ENCODE data around the gene CYYR1.

CYYR1 gene

DNA sequence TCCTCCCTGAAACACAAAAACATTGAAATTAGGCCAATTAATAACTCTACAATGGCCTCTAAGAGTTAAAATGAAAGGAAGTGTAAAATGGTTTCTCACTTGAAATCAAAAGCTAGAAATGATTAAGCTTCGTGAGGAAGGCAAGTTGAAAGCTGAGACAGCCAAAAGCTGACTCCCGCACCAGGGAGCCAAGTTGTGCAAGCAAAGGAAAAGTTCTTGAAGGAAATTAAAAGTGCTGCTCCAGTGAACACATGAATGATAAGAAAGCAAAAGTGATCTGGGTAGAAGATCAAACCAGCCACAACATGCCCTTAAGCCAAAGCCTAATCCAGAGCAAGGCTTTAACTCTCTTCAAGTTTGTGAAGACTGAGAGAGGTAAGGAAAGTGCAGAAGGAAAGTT is 22.8 kb downstream of the CYYR1 start:
- DNase-seq, result no peak

GRCh38 chr21:26546446-26547097 is 26.5 kb downstream of the CYYR1 start:
- no peak for DNase-seq

DNA sequence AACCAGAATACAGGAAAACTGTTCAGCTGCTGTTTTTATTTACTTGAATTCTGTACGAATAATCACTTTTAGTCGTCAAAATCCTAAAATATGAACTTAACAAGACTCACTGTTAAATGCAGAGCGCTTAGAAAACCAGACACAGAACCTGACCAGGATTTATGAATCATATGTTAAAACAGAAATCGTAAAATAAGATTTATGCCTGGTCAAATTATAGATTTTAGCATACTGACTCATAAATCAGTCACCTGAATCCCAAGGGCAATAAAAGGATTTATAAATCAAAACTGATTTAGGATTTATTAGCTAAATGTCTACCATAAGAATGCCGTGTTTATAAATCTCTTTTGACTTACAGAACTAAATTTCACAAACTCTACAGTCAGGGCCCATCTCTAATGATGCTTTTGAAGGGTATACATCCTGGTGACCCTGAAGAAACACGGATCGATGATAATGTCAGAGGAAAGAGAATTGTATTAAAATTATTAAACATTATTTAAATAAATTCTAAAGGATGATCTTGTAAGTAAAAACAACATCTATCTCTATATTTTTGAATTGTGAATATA is 28.8 kb downstream of the CYYR1 start:
- no peak for DNase-seq

DNA sequence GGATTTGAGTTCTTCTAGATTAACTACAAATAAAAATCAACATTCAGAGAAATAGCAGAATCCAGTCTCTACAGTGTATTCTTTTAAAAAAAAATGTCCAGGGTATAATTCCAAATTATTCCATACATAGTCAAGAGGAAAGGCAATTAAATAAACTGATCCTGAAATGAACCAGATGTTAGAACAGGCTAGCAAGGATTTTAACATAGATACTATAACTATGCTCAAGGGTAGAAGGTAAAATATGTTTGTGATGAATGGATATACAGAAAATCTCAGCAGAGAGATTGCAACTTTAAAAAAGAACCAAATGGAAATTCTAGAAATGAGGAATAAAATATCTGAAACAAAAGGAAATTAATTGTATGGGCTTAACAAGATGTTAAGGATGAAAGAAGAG is 32.4 kb downstream of the CYYR1 start:
- DNase-seq, result no peak

GRCh38 chr21:26539566-26539965 is 33.5 kb downstream of the CYYR1 start:
- DNase-seq, result no peak

DNA sequence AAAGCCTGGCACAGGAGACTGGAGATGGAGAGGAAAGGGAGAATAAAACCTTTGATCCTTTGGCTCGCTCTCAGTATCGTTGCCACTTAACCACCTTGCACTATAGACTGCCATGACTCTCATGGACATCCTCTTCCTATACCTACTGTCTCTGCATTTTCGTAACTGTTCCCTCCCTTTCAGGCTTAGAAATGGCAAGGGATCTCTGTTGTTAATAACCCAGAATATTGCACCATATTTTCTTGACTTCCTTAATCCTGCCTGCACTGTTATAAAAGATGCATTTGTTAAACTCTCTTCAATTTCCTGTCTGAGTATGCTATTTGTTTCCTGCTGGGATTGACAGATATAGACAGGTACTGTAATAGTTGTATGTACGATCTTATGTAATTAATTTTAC is 38.6 kb downstream of the CYYR1 start:
- DNase-seq, result no peak

DNA sequence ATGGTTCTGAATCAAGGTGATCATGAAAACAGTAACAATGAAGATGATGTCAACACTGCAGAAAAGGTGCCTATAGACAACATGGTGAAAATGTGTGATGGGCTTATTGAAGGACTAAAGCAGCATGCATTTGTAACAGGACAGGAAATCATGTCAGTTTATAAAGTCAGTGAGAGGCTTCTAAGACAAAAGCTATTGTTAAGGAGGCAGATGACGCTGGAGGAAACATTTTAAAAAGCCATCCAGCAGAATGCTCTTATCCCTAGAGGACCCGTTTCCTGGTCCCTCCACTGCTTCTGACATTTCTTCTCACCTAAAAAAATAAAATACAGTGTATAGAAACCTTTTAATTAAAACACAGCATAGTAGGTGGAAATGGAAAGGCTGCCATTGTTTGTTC is 40.9 kb downstream of the CYYR1 start:
- DNase-seq, result no peak

- no peak for DNase-seq
These were observed 43.6 kb downstream of the CYYR1 start for GRCh38 chr21:26529526-26529925.

DNA sequence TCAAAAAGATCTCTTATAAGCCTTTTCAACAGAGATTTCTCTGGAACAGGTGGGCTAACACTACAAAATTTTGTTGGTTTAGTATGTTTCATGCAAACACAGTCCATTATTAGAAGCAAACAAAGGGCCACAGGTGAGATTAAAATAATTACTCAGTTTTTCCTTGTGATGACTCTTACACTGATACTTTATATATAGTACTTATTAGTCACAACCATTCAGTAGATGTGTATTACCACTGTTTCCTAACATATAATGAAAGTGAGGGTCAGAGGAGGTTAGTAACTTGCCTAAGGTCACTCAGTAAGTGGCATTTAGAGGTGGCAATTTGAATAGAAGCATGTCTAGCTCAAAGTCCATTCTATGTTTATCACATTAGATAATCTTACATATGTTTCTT is 44.2 kb downstream of the CYYR1 start:
- no peak for DNase-seq

DNA sequence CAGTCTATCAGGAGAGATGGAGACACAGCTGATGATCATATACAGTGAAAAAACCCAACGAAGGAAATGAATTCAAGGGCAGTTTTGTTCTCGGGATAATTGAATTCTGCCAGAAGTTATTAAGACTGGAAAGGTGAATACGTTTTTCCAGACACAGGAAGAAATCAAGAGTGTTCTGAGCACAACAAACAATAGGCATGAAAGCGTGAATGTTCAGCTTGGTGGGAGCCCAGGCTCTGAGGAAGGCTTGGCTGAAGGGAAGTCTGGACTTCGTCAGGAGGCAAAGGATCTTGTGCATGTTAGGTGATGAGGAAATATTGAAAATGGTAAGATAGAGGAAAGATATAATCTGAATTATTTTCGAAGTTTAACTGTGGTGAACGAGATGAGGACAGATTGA is 50.4 kb downstream of the CYYR1 start:
- DNase-seq, result no peak

DNA sequence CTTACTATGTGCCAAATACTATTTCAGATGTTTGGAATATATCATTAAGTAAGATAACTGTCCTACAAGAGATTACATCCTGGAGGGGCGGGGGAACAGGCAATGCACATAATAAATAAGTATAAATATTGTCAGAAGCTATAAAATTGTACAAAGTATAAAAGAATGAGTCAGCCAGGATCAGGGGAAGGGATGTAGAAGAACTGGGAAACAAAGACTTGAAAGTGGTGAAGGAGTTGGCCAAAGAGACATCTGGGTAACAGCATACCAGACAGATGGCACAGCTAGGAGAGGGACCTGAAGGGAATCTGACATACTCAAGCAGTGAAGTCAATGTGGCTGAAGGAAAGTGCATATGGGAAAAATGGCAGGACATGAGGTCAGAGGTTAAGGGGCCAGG is 53.9 kb downstream of the CYYR1 start:
- DNase-seq, result no peak

- no peak for DNase-seq
These were observed 57.8 kb downstream of the CYYR1 start for GRCh38 chr21:26515257-26515656.

DNA sequence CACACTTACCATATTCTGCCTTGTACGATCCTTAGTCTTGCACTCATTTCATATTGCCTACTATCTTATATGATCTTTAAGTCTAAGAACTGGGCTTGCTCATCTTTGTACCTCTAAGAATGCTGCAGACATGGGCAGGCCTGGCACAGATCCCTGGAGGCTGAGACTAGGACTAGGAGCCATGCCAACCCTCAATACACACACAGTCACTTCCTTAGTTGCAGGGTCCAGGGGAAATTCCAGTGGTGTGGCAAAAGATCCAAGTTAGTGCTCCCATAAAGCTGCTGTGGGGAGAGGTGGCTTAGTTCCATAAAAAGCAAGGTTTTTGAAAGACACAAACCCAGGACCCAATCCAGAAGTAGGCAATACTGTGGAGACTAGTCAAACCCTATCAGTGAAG is 59.9 kb downstream of the CYYR1 start:
- no peak for DNase-seq

DNA sequence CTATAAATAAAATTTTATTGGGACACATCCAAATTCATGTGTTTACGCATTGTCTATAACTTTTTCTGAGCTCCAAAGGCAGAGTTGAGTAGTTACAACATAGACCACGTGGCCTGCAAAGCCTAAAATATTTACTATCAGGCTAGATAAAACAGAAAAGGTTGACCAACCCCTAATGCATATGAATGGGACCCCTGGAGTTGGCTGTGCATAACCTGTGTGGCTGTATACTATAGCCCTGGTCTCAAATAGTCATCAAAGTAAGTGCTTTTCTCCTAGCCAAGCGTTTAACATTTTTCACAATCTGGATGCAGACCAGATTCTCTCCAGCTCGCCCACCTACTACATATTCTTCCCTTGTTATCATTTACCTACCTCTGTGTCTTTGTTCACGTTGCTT is 60.4 kb downstream of the CYYR1 start:
- no peak for DNase-seq

DNA sequence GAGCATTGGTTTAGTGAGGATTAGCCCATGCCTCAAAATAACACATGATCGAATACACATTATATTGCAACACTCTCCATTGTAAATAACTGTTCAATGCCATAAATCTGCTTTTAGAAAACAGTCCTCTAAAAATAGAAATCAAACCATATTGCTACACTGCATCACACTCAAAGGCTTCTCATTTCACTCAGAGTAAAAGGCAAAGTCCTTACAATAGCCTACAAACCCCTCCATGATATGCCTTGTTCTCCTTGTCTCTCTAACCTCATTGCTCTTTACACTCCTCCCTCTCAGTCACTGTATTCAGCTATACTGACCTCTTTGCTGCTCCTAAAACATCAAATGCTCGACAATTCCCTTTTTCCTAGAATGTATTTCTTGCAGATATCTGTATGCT is 64.2 kb downstream of the CYYR1 start:
- DNase-seq, result no peak

- no peak for DNase-seq
These were observed 66.1 kb downstream of the CYYR1 start for GRCh38 chr21:26506956-26507355.

- no peak for DNase-seq
These were observed 67.9 kb downstream of the CYYR1 start for GRCh38 chr21:26505211-26505610.

DNA sequence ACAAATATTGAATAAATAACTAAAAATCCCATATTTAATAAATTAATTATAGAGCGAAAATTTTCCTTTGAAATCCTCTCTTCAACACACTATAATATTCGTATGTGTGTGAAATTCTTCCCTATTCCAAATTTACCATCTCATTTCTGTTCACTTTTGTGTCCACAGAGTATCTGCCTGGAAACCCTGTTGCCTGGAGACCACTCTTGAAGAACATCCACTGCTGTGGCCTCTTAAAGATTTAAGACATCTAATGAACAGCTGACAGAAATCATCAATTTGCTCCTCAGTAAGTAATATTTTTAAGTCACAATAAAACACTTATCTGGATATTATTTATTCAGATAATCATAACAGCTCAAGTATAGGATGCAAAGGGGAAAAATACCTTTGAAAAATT is 69.7 kb downstream of the CYYR1 start:
- no peak for DNase-seq

GRCh38 chr21:26501495-26502021 is 71.5 kb downstream of the CYYR1 start:
- DNase-seq, result no peak

DNA sequence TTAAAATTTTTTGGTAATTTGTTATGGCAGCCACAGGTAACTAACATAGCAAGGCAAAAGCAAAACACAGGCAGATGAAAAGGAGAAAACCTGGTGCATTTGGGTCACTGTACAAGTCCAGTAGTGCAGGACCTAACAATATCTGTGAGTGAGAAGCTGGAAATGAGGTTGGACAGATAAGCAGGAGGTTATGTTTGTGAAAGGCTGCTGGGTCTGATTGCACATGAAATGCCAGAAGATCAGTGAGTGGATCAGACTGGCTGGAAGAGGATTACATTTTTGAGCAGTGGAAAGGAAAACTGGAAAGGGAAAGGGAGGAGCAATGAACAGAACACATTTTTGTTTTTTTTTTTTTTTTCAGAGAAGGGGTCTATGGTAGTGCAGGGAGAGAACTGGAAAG is 73.6 kb downstream of the CYYR1 start:
- DNase-seq, result no peak

DNA sequence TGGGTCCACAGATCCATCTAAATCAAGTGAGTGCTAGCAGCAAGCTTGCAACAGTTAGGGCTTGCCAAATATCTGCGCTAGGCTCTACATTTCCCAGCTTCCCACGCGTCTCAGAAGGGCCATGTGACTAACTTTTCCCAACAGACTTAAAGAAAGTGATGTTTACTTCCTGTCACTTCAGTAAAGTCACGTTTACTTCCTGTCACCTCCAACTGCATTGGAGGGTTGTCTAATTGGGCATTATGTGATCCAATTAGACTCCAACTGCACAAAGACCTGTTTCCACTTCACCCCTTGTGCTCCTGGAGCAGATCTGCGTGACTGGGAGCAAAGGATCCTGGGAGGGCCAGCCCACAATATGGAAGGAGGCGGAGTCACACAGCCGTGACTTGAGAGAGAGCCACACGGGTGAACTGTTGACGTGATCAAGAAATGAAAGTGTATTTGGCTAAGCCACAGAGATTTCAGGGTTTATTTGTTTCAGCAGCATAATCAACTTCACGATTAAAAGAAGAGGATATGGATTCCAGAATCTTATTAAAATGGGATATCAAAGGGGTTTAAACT is 77.7 kb downstream of the CYYR1 start:
- no peak for DNase-seq

DNA sequence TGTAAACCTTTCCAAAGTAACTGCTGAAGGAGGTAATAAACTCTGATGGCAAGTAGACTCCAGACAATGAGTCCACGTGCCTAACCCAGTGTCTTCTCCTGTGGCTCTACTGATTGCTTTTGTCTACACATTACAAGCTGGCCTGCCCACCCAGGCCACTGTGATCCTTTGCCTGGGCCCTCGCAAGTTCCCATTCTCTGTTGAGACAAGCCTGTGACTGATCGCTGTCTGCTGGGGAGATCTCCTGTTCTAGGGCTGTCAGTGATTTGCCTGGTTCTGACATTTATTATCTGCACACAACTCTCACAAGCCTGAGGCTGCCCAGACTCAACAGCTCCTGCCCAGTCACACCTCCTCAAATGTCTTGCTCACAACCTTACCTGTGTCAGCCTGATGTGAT is 81.4 kb downstream of the CYYR1 start:
- no peak for DNase-seq

DNA sequence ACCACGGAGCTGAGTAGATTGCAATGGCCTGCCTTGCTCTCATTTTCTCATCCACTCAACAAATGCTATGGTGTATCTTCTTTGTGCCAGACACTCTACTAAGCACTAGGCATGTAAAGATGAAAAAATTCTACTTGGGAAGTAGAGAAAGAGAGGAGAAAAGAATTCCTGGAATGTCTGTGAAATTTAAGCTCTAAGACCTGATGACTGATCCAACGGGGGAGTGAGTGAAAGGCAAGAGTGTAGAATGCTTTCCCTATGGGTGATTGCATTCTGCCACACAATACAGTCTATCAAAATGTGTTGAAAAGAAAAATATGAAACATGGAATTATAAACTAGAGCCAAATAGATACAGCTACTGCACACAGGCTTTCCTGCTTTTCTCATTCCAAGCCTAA is 82.3 kb downstream of the CYYR1 start:
- no peak for DNase-seq

- DNase-seq, result no peak
These were observed 83.3 kb downstream of the CYYR1 start for GRCh38 chr21:26489781-26490180.

DNA sequence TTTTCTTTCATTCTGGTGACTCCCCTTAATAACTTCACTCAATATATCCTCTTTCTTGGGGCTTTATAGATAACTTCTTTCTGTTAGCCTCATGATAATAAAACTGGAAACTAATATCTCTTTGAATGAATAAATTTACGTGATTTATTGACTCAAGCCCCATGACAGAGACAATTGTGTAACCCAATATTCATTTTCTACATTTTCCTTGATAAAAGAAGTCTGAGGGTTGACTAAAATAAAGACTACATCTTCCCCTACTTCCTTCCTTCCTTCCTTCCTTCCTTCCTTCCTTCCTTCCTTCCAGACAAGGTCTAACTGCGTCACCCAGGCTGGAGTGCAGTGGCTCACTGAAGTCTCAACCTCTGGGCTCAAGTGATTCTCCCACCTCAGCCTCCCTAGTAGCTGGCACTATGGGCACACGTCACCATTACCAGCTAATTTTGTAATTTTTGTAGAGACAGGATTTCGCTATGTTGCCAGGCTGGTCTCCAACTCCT is 85.1 kb downstream of the CYYR1 start:
- DNase-seq, result no peak
